ENCODE data around the gene HES4. TPM values are rescaled to one million over a fixed set of nuclear protein-coding genes. Genes with fewer than 3 reads are reported as not detected.

The HES4 gene
- total and polyA plus RNA-seq, 11 donors, result 25.7 to 98.1 (median 37.3) TPM

DNA sequence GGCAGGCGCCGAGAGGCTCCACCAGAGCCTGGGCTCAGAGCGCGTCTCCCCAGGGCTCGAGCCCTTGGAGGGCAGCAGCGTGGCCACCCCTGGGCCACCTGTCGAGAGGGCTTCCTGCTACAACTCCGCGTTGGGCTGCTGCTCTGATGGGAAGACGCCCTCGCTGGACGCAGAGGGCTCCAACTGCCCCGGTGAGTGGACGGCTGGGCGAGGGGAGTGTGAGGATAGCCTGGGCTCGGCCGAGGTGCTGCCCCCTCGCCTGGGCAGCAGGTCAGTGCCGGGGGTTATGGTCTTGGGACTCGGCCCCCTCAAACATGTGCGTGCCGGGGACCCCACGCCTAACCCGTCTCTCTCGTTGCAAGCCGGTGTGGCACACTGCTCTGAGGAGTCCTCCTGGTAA is 46.9 kb upstream of the HES4 start:
- DNase-seq (no peak), ATAC-seq (no peak)
- WGBS, 4 donors, result 95 to 98% (median 96%) methylated on average over 12 to 26 of the region's 26 CpGs
- Histone ChIP-seq H3K4me3 (no peak overlapping the region), H3K4me1 (no peaks in the 10 kb centered on the region), H3K9me3 (no peaks in the 10 kb centered on the region), H3K36me3 (peaks cover 0 to 62% (median 5%) of the 10 kb centered on the region in 9 donors), H3K27me3 (no peaks in the 10 kb centered on the region), H3K27ac (no peak overlapping the region)
- TF ChIP-seq POLR2A (IDR thresholded peaks at IDR 0.05), result no peak
- TF ChIP-seq, protein P1, sequence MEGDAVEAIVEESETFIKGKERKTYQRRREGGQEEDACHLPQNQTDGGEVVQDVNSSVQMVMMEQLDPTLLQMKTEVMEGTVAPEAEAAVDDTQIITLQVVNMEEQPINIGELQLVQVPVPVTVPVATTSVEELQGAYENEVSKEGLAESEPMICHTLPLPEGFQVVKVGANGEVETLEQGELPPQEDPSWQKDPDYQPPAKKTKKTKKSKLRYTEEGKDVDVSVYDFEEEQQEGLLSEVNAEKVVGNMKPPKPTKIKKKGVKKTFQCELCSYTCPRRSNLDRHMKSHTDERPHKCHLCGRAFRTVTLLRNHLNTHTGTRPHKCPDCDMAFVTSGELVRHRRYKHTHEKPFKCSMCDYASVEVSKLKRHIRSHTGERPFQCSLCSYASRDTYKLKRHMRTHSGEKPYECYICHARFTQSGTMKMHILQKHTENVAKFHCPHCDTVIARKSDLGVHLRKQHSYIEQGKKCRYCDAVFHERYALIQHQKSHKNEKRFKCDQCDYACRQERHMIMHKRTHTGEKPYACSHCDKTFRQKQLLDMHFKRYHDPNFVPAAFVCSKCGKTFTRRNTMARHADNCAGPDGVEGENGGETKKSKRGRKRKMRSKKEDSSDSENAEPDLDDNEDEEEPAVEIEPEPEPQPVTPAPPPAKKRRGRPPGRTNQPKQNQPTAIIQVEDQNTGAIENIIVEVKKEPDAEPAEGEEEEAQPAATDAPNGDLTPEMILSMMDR (IDR thresholded peaks at IDR 0.05), result no peak
- intact Hi-C loops (cut with DNase I), result no loop called here

GRCh38 chr1:1046243-1046642 is 46.3 kb upstream of the HES4 start:
- Histone ChIP-seq H3K27ac (no peak overlapping the region), H3K36me3 (peaks cover 0 to 57% (median 5%) of the 10 kb centered on the region in 9 donors), H3K27me3 (no peaks in the 10 kb centered on the region), H3K4me3 (no peak overlapping the region), H3K9me3 (no peaks in the 10 kb centered on the region), H3K4me1 (peaks cover 0 to under 1% (median 0%) of the 10 kb centered on the region in 12 donors)
- ATAC-seq (no peak), DNase-seq (no peak)
- intact Hi-C loops (cut with DNase I), result no loop called here
- TF ChIP-seq, protein P1 (IDR thresholded peaks at IDR 0.05), result no peak
- no peak for TF ChIP-seq POLR2A (IDR thresholded peaks at IDR 0.05)
- 94 to 96% (median 95%) methylated on average over 17 to 20 of the region's 20 CpGs for WGBS, 4 donors

DNA sequence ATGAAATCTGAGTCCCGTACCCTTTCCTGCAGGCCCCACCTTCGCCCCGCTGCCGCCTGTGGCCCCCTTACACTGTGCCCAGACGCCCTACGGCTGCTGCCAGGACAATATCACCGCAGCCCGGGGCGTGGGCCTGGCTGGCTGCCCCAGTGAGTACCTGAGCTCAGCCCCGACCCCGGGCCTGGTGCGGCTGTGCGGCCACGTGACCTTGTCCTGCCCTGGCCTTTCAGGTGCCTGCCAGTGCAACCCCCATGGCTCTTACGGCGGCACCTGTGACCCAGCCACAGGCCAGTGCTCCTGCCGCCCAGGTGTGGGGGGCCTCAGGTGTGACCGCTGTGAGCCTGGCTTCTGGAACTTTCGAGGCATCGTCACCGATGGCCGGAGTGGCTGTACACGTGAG is 45.2 kb upstream of the HES4 start:
- DNase-seq (no peak), ATAC-seq (no peak)
- Histone ChIP-seq H3K27ac (no peak overlapping the region), H3K4me1 (peaks cover 0 to 9% (median 5%) of the 10 kb centered on the region in 12 donors), H3K36me3 (peaks cover 0 to 48% (median 5%) of the 10 kb centered on the region in 9 donors), H3K9me3 (no peaks in the 10 kb centered on the region), H3K4me3 (no peak overlapping the region), H3K27me3 (peaks cover 0 to 5% (median 0%) of the 10 kb centered on the region in 9 donors)
- intact Hi-C loops (cut with DNase I), result no loop called here
- 96 to 98% (median 97%) methylated on average over 10 to 23 of the region's 23 CpGs for WGBS, 4 donors
- TF ChIP-seq POLR2A (IDR thresholded peaks at IDR 0.05), result no peak
- TF ChIP-seq, protein P1 (IDR thresholded peaks at IDR 0.05), result no peak

DNA sequence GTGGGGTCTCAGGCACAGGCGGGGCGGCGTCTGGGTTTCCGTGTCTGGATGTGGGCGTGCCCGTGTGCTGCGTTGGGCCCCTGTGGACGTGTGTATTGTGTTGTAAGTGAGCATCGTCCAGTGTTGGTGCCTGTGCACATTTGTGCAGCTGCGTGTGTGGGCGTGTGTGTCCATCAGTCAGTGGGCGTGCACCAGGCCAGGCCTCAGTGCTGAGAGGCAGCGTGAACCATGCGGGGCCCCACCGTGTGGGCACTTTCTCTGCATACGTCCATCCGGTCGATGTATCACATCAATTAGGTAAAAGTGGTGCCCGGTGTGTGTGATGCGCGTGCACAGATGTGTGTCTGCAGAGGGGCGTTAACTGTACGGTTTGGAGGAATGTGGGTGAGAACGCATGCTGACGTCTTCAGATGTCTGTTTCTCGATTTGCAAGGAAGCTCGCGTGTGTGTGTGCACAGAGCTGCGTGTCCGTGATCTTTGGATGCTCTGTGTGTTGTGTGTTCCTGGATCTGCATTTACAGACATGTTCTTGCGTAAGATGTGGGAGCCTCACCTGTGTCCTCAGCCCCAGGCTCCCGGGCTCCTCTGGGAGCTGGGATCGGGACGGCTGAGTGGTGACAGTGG is 44.7 kb upstream of the HES4 start:
- Histone ChIP-seq H3K27me3 (peaks cover 0 to 11% (median 0%) of the 10 kb centered on the region in 9 donors), H3K4me1 (peaks cover 4 to 15% (median 10%) of the 10 kb centered on the region in 12 donors), H3K36me3 (peaks cover 0 to 45% (median 5%) of the 10 kb centered on the region in 9 donors), H3K4me3 (no peak overlapping the region), H3K9me3 (no peaks in the 10 kb centered on the region), H3K27ac (no peak overlapping the region)
- TF ChIP-seq POLR2A (IDR thresholded peaks at IDR 0.05), result no peak
- TF ChIP-seq, protein P1 (IDR thresholded peaks at IDR 0.05), result no peak
- intact Hi-C loops (cut with DNase I), result no loop called here
- ATAC-seq, result no peak
- 93 to 95% (median 94%) methylated on average over 25 to 34 of the region's 34 CpGs for WGBS, 4 donors
- DNase-seq, result no peak
